ENCODE data around the gene PARVA. TPM values are rescaled to one million over a fixed set of nuclear protein-coding genes. Genes with fewer than 3 reads are reported as not detected.

PARVA gene
- total and polyA plus RNA-seq, 4 donors, result 3.1 to 11.7 (median 11.2) TPM

- Histone ChIP-seq H3K4me3 (ENCODE audit: low read depth in 1 of 3, low read length in 3 of 3) (no peak overlapping the region), H3K36me3 (ENCODE audit: control insufficient read depth in 4 of 4, insufficient read depth in 3 of 4, low read depth in 1 of 4, low read length in 3 of 4) (peaks cover under 1 to 23% (median 8%) of the 10 kb centered on the region in 4 donors), H3K4me1 (ENCODE audit: control insufficient read depth in 4 of 4, insufficient read depth in 4 of 4, low read length in 3 of 4) (no peaks in the 10 kb centered on the region), H3K27ac (ENCODE audit: low read depth in 1 of 2, low read length in 2 of 2) (no peak overlapping the region), H3K9me3 (ENCODE audit: control insufficient read depth in 4 of 4, low read length in 3 of 4) (no peaks in the 10 kb centered on the region), H3K9ac (ENCODE audit: low read depth in 1 of 2, low read length in 2 of 2) (no peak overlapping the region), H3K27me3 (ENCODE audit: control insufficient read depth in 4 of 4, insufficient read depth in 4 of 4, low read length in 3 of 4) (no peaks in the 10 kb centered on the region)
- no peak for DNase-seq (ENCODE audit: low spot score)
- TF ChIP-seq FOXA2 (IDR thresholded peaks at IDR 0.05), result no peak
- no peak for TF ChIP-seq JUND (IDR thresholded peaks at IDR 0.05)
- TF ChIP-seq NR2F2 (IDR thresholded peaks at IDR 0.05), result no peak
- TF ChIP-seq SP1 (IDR thresholded peaks at IDR 0.05), result no peak
- no peak for TF ChIP-seq REST (IDR thresholded peaks at IDR 0.05)
- no peak for TF ChIP-seq ZBTB33 (IDR thresholded peaks at IDR 0.05)
- TF ChIP-seq TAF1 (conservative IDR thresholded peaks at IDR 0.05), result no peak
- TF ChIP-seq ATF3 (IDR thresholded peaks at IDR 0.05), result no peak
- no peak for TF ChIP-seq HNF4A (conservative IDR thresholded peaks at IDR 0.05)
- no peak for TF ChIP-seq FOXA1 (IDR thresholded peaks at IDR 0.05)
- no peak for TF ChIP-seq CTCF (IDR thresholded peaks at IDR 0.05; ENCODE audit: low read depth, low read length, missing input control)
- no peak for TF ChIP-seq EGR1 (IDR thresholded peaks at IDR 0.05; ENCODE audit: low read depth in 2 of 2)
- TF ChIP-seq GABPA (IDR thresholded peaks at IDR 0.05 in 1 of 2, conservative IDR thresholded peaks at IDR 0.05 in 1 of 2), result no peak
- no peak for TF ChIP-seq MAX (IDR thresholded peaks at IDR 0.05)
- no peak for TF ChIP-seq HNF4G (IDR thresholded peaks at IDR 0.05)
- no peak for TF ChIP-seq RXRA (IDR thresholded peaks at IDR 0.05)
- no peak for TF ChIP-seq YY1 (IDR thresholded peaks at IDR 0.05)
- TF ChIP-seq RAD21 (IDR thresholded peaks at IDR 0.05), result no peak
- 97% methylated on average over 4 of the region's 4 CpGs for WGBS
Observed at GRCh38 chr11:12480401-12480800, 103.0 kb downstream of the PARVA start.

Measured in liver (tissue), 9 donors.